ENCODE results near the gene FBXO42.

GRCh38 chr1:16230744-16231143 lies 121.5 kb downstream of the FBXO42 start:
- no peak for TF ChIP-seq POLR2AphosphoS5 (IDR thresholded peaks at IDR 0.05)
- TF ChIP-seq, protein P1, sequence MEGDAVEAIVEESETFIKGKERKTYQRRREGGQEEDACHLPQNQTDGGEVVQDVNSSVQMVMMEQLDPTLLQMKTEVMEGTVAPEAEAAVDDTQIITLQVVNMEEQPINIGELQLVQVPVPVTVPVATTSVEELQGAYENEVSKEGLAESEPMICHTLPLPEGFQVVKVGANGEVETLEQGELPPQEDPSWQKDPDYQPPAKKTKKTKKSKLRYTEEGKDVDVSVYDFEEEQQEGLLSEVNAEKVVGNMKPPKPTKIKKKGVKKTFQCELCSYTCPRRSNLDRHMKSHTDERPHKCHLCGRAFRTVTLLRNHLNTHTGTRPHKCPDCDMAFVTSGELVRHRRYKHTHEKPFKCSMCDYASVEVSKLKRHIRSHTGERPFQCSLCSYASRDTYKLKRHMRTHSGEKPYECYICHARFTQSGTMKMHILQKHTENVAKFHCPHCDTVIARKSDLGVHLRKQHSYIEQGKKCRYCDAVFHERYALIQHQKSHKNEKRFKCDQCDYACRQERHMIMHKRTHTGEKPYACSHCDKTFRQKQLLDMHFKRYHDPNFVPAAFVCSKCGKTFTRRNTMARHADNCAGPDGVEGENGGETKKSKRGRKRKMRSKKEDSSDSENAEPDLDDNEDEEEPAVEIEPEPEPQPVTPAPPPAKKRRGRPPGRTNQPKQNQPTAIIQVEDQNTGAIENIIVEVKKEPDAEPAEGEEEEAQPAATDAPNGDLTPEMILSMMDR (IDR thresholded peaks at IDR 0.05), result no peak
- TF ChIP-seq POLR2A (IDR thresholded peaks at IDR 0.05), result no peak

Data from stomach (tissue), 4 donors.